Measurements from ENCODE around the gene CACNG8. TPM values are rescaled to one million over a fixed set of nuclear protein-coding genes. Genes with fewer than 3 reads are reported as not detected.

The CACNG8 gene
- total RNA-seq, result not detected
- not detected for polyA plus RNA-seq

- peaks cover 0 to 7% (median 5%) of the 10 kb centered on the region in 4 donors for H3K4me1 Mint-ChIP-seq
- H3K27ac Mint-ChIP-seq, result peak within 1 kb of the TSS in 1 of 7 donors; percentile 41
- H3K36me3 ChIP-seq (ENCODE audit: insufficient read depth, low read length), result no peaks in the 10 kb centered on the region
- H3K4me1 ChIP-seq (ENCODE audit: insufficient read depth, low read length), result no peaks in the 10 kb centered on the region
- H3K9me3 ChIP-seq (ENCODE audit: control insufficient read depth in 1 of 2, low read length in 2 of 2), result no peaks in the 10 kb centered on the region
- intact Hi-C loops (cut with micrococcal nuclease), result no loop called here
- ChIA-PET CTCF (ENCODE audit: partially characterized antibody) (no interaction called here), POLR2A (ENCODE audit: partially characterized antibody) (no interaction called here)
- peaks cover 14% of the 10 kb centered on the region for H3K27me3 ChIP-seq (ENCODE audit: insufficient read depth, low read length)
- no peak within 1 kb of the TSS for H3K27ac ChIP-seq (ENCODE audit: low read depth, low read length)
- peaks cover 58 to 62% of the 10 kb centered on the region in 2 donors for H3K27me3 Mint-ChIP-seq
- no peaks in the 10 kb centered on the region for H3K36me3 Mint-ChIP-seq
- DNase-seq, result no peak
- no peak within 1 kb of the TSS for H3K4me3 ChIP-seq (ENCODE audit: low read length in 2 of 2)
- H3K9me3 Mint-ChIP-seq, result peaks cover 0 to 2% (median 0%) of the 10 kb centered on the region in 8 donors
- peak within 1 kb of the TSS in 1 of 8 donors; percentile 38 for H3K4me3 Mint-ChIP-seq
Observed at GRCh38 chr19:53962887-53963431, at the start of gene CACNG8. Gene CACNG8, plus strand, starts transcription at chr19:53962937.

DNA sequence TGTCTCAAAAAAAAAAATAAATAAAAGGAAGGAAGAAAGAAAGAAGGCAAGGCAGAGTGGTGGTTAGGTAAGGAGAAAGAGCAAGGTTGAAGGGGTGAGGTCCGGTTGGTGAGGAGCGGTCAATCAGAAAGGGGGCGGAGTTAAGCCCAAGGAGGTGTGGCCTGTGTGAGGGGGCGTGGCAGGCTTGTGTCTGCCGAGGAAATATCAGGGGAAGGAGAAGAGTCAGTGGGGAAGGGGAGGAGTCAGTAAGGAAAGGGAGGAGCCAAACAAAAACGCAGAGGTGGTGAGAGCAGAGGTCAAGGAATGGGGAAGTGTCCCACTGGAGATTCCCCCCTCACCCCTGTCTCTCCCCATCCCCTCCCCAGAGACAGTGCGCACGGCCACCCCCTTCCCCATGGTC is 47.7 kb upstream of the CACNG8 start:
- CTCF ChIA-PET (ENCODE audit: partially characterized antibody), result no interaction called here
- H3K27me3 ChIP-seq (ENCODE audit: insufficient read depth, low read length), result peaks cover 21% of the 10 kb centered on the region
- Mint-ChIP-seq H3K4me1 (peaks cover 0 to 1% (median 0%) of the 10 kb centered on the region in 4 donors), H3K27ac (no peak overlapping the region), H3K36me3 (no peaks in the 10 kb centered on the region), H3K9me3 (peaks cover 0 to 4% (median 1%) of the 10 kb centered on the region in 8 donors), H3K4me3 (no peak overlapping the region), H3K27me3 (peaks cover 22 to 41% of the 10 kb centered on the region in 2 donors)
- no peak overlapping the region for H3K4me3 ChIP-seq (ENCODE audit: low read length in 2 of 2)
- no peaks in the 10 kb centered on the region for H3K36me3 ChIP-seq (ENCODE audit: insufficient read depth, low read length)
- DNase-seq, result no peak
- POLR2A ChIA-PET (ENCODE audit: partially characterized antibody), result no interaction called here
- H3K9me3 ChIP-seq (ENCODE audit: control insufficient read depth in 1 of 2, low read length in 2 of 2), result no peaks in the 10 kb centered on the region
- intact Hi-C loops (cut with micrococcal nuclease), result no loop called here
- H3K27ac ChIP-seq (ENCODE audit: low read depth, low read length), result no peak overlapping the region
- no peaks in the 10 kb centered on the region for H3K4me1 ChIP-seq (ENCODE audit: insufficient read depth, low read length)

GRCh38 chr19:53916004-53916403 is 46.7 kb upstream of the CACNG8 start:
- Mint-ChIP-seq H3K27ac (no peak overlapping the region), H3K36me3 (no peaks in the 10 kb centered on the region), H3K27me3 (peaks cover 15 to 31% of the 10 kb centered on the region in 2 donors), H3K4me1 (no peaks in the 10 kb centered on the region), H3K9me3 (peaks cover 0 to 4% (median 1%) of the 10 kb centered on the region in 8 donors), H3K4me3 (no peak overlapping the region)
- intact Hi-C loops (cut with micrococcal nuclease), result no loop called here
- Histone ChIP-seq H3K27me3 (ENCODE audit: insufficient read depth, low read length) (peaks cover 14% of the 10 kb centered on the region), H3K27ac (ENCODE audit: low read depth, low read length) (no peak overlapping the region), H3K4me3 (ENCODE audit: low read length in 2 of 2) (no peak overlapping the region), H3K4me1 (ENCODE audit: insufficient read depth, low read length) (no peaks in the 10 kb centered on the region), H3K9me3 (ENCODE audit: control insufficient read depth in 1 of 2, low read length in 2 of 2) (no peaks in the 10 kb centered on the region), H3K36me3 (ENCODE audit: insufficient read depth, low read length) (no peaks in the 10 kb centered on the region)
- ChIA-PET CTCF (ENCODE audit: partially characterized antibody) (no interaction called here), POLR2A (ENCODE audit: partially characterized antibody) (no interaction called here)
- no peak for DNase-seq

- Mint-ChIP-seq H3K9me3 (peaks cover 0 to 3% (median 0%) of the 10 kb centered on the region in 8 donors), H3K4me3 (no peak overlapping the region), H3K27me3 (peaks cover 12 to 21% of the 10 kb centered on the region in 2 donors), H3K36me3 (no peaks in the 10 kb centered on the region), H3K27ac (peak overlapping the region in 1 of 7 donors; percentile 3), H3K4me1 (no peaks in the 10 kb centered on the region)
- intact Hi-C loops (cut with micrococcal nuclease), result no loop called here
- DNase-seq, result no peak
- no peaks in the 10 kb centered on the region for H3K36me3 ChIP-seq (ENCODE audit: insufficient read depth, low read length)
- ChIA-PET POLR2A (ENCODE audit: partially characterized antibody) (no interaction called here), CTCF (ENCODE audit: partially characterized antibody) (no interaction called here)
- H3K4me3 ChIP-seq (ENCODE audit: low read length in 2 of 2), result no peak overlapping the region
- no peaks in the 10 kb centered on the region for H3K4me1 ChIP-seq (ENCODE audit: insufficient read depth, low read length)
- peaks cover 4% of the 10 kb centered on the region for H3K27me3 ChIP-seq (ENCODE audit: insufficient read depth, low read length)
- no peaks in the 10 kb centered on the region for H3K9me3 ChIP-seq (ENCODE audit: control insufficient read depth in 1 of 2, low read length in 2 of 2)
- no peak overlapping the region for H3K27ac ChIP-seq (ENCODE audit: low read depth, low read length)
Observed at GRCh38 chr19:53917356-53917755, 45.4 kb upstream of the CACNG8 start.

- Mint-ChIP-seq H3K4me3 (peak overlapping the region in 1 of 8 donors; percentile 58), H3K27me3 (peaks cover 6 to 9% of the 10 kb centered on the region in 2 donors), H3K4me1 (no peaks in the 10 kb centered on the region), H3K36me3 (no peaks in the 10 kb centered on the region), H3K27ac (peak overlapping the region in 1 of 7 donors; percentile 78), H3K9me3 (peaks cover 0 to 12% (median 2%) of the 10 kb centered on the region in 8 donors)
- Histone ChIP-seq H3K9me3 (ENCODE audit: control insufficient read depth in 1 of 2, low read length in 2 of 2) (no peaks in the 10 kb centered on the region), H3K4me3 (ENCODE audit: low read length in 2 of 2) (no peak overlapping the region), H3K27ac (ENCODE audit: low read depth, low read length) (no peak overlapping the region), H3K4me1 (ENCODE audit: insufficient read depth, low read length) (no peaks in the 10 kb centered on the region), H3K36me3 (ENCODE audit: insufficient read depth, low read length) (no peaks in the 10 kb centered on the region), H3K27me3 (ENCODE audit: insufficient read depth, low read length) (no peaks in the 10 kb centered on the region)
- intact Hi-C loops (cut with micrococcal nuclease), result loop anchor here (1.0 kb wide), 1 partner anchor 24 kb away; no protein-coding TSS in a partner anchor
- ChIA-PET POLR2A (ENCODE audit: partially characterized antibody) (interaction anchor here (0.6 kb wide), 1 partner anchor 42 kb away, joined by 4 read pairs; no protein-coding TSS in a partner anchor), CTCF (ENCODE audit: partially characterized antibody) (no interaction called here)
- DNase-seq, result peak in 3 of 5 donors; percentile 22 to 28 (median 26)
Observed at GRCh38 chr19:53927739-53928138, 35.0 kb upstream of the CACNG8 start.

- no peaks in the 10 kb centered on the region for H3K4me1 Mint-ChIP-seq
- intact Hi-C loops (cut with micrococcal nuclease), result no loop called here
- H3K4me3 Mint-ChIP-seq, result no peak overlapping the region
- H3K36me3 Mint-ChIP-seq, result no peaks in the 10 kb centered on the region
- ChIA-PET CTCF (ENCODE audit: partially characterized antibody) (interaction anchor here (1.3 kb wide), 1 partner anchor 143 kb away, joined by 3 read pairs; no protein-coding TSS in a partner anchor), POLR2A (ENCODE audit: partially characterized antibody) (no interaction called here)
- H3K36me3 ChIP-seq (ENCODE audit: insufficient read depth, low read length), result no peaks in the 10 kb centered on the region
- H3K27ac ChIP-seq (ENCODE audit: low read depth, low read length), result no peak overlapping the region
- peaks cover 0 to 5% (median 0%) of the 10 kb centered on the region in 8 donors for H3K9me3 Mint-ChIP-seq
- no peaks in the 10 kb centered on the region for H3K9me3 ChIP-seq (ENCODE audit: control insufficient read depth in 1 of 2, low read length in 2 of 2)
- H3K4me1 ChIP-seq (ENCODE audit: insufficient read depth, low read length), result no peaks in the 10 kb centered on the region
- no peaks in the 10 kb centered on the region for H3K27me3 ChIP-seq (ENCODE audit: insufficient read depth, low read length)
- H3K4me3 ChIP-seq (ENCODE audit: low read length in 2 of 2), result no peak overlapping the region
- H3K27me3 Mint-ChIP-seq, result peaks cover 7 to 21% of the 10 kb centered on the region in 2 donors
- no peak for DNase-seq
- no peak overlapping the region for H3K27ac Mint-ChIP-seq
Observed at GRCh38 chr19:53936029-53936428, 26.7 kb upstream of the CACNG8 start.

- peaks cover 33 to 52% of the 10 kb centered on the region in 2 donors for H3K27me3 Mint-ChIP-seq
- intact Hi-C loops (cut with micrococcal nuclease), result no loop called here
- H3K4me1 Mint-ChIP-seq, result no peaks in the 10 kb centered on the region
- CTCF ChIA-PET (ENCODE audit: partially characterized antibody), result interaction anchor here (0.6 to 1.0 kb wide), 2 partner anchors 83 to 101 kb away, joined by 3 read pairs; no protein-coding TSS in a partner anchor
- no peaks in the 10 kb centered on the region for H3K9me3 ChIP-seq (ENCODE audit: control insufficient read depth in 1 of 2, low read length in 2 of 2)
- no peaks in the 10 kb centered on the region for H3K36me3 Mint-ChIP-seq
- H3K4me3 ChIP-seq (ENCODE audit: low read length in 2 of 2), result no peak overlapping the region
- H3K4me1 ChIP-seq (ENCODE audit: insufficient read depth, low read length), result no peaks in the 10 kb centered on the region
- no peak overlapping the region for H3K4me3 Mint-ChIP-seq
- POLR2A ChIA-PET (ENCODE audit: partially characterized antibody), result no interaction called here
- H3K27ac ChIP-seq (ENCODE audit: low read depth, low read length), result no peak overlapping the region
- H3K27me3 ChIP-seq (ENCODE audit: insufficient read depth, low read length), result peaks cover 4% of the 10 kb centered on the region
- peaks cover 0 to 7% (median 3%) of the 10 kb centered on the region in 8 donors for H3K9me3 Mint-ChIP-seq
- no peaks in the 10 kb centered on the region for H3K36me3 ChIP-seq (ENCODE audit: insufficient read depth, low read length)
- no peak overlapping the region for H3K27ac Mint-ChIP-seq
- no peak for DNase-seq
Observed at GRCh38 chr19:53942001-53942786, 20.5 kb upstream of the CACNG8 start.
